Measurements from ENCODE around the gene ZC3HAV1.
"Not testable (repeated sequence)": the region's sequence is repeated elsewhere in the genome, so short reads cannot be mapped to it uniquely, and the experiment has no call there.

ZC3HAV1 gene

DNA sequence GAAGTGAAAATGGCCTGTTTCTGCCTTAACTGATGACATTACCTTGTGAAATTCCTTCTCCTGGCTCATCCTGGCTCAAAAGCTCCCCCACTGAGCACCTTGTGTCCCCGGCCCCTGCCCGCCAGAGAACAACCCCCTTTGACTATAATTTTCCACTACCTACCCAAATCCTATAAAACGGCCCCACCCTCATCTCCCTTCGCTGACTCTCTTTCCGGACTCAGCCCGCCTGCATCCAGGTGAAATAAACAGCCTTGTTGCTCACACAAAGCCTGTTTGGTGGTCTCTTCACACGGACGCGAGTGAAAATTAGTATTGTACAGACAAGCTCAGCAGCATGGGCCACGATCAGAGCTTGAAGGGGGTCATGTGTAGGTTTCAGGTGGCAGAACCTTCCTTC is 16.0 kb downstream of the ZC3HAV1 start:
- H3K27ac ChIP-seq (ENCODE audit: low read depth, low read length); H2AK5ac ChIP-seq (ENCODE audit: low read length): not testable (repeated sequence)

DNA sequence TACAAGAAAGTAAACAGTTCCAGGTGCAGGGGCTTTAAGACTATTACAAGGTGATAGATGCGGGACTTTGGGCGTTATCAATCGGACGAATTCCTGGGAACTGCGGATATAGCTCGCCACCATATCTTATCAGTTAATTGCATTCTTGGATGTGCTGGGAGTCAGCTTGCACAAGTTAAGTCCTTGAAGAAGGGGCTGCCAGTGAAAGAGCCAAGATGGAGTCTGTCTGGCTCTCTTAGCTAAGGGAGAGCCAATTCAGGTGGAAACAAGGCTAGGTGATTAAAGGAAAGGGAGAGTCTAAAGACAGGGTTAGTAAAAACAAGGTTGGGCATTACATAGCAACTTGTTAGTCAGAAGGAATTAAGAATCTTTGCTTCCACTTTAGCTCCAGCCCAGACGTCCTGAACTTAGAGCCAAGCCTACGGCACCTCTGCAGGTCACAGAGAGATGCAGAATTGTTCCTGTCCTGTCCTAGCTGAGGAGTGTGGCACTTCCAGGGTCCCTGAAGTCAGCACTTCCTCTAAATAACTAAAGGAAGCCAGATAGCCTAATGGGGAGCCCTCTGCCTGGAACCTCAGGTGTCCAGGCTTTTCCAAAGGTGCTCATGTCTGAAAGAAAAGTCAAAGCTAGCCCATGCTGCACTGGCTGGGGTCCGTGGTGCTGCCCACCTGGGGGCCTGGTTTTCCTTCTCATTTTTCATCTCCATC is 17.3 kb downstream of the ZC3HAV1 start:
- H3K9me3 ChIP-seq (ENCODE audit: insufficient read depth, low read depth, low read length) = no peaks in the 10 kb centered on the region
- no peak overlapping the region for H3K27ac ChIP-seq (ENCODE audit: low read depth, low read length)
- WGBS (ENCODE audit: extremely low coverage, insufficient coverage, insufficient read length) = no CpG with 5 or more reads among the region's 9 CpGs
- no peak overlapping the region for H3K4me2 ChIP-seq (ENCODE audit: low read length)
- H3K27me3 ChIP-seq (ENCODE audit: insufficient read depth, low read length) = no peaks in the 10 kb centered on the region
- H3K4me3 ChIP-seq (ENCODE audit: low read depth, low read length) = no peak overlapping the region
- no peak for DNase-seq
- H2BK12ac ChIP-seq (ENCODE audit: low read length) = no peak overlapping the region
- no peak overlapping the region for H2AK5ac ChIP-seq (ENCODE audit: low read length)
- H2BK120ac ChIP-seq (ENCODE audit: insufficient read depth, low read length, poor library complexity) = no peak overlapping the region
- no peak overlapping the region for H2AFZ ChIP-seq (ENCODE audit: insufficient read depth, low read length, poor library complexity)
- H3K18ac ChIP-seq (ENCODE audit: low read length) = peak overlapping the region; percentile 18
- peaks cover 2% of the 10 kb centered on the region for H3K79me1 ChIP-seq (ENCODE audit: low read length)
- peaks cover 0 to 2% of the 10 kb centered on the region in 2 experiments for H3K36me3 ChIP-seq (ENCODE audit: control insufficient read depth in 1 of 2, insufficient read depth in 2 of 2, low read length in 2 of 2)
- no peak overlapping the region for H4K12ac ChIP-seq (ENCODE audit: low read depth, low read length)
- H4K8ac ChIP-seq (ENCODE audit: low read depth, low read length) = no peak overlapping the region
- H2BK5ac ChIP-seq (ENCODE audit: low read depth, low read length, poor library complexity) = no peak overlapping the region
- no peaks in the 10 kb centered on the region for H3K79me2 ChIP-seq (ENCODE audit: control insufficient read depth, insufficient read depth, low read length, poor library complexity)
- H3K23ac ChIP-seq (ENCODE audit: low read length) = no peak overlapping the region
- H3K9ac ChIP-seq (ENCODE audit: low read length) = no peak overlapping the region
- peaks cover 0 to 4% of the 10 kb centered on the region in 2 experiments for H3K4me1 ChIP-seq (ENCODE audit: control insufficient read depth in 1 of 2, insufficient read depth in 2 of 2, low read length in 2 of 2)
- H3K14ac ChIP-seq (ENCODE audit: low read length) = no peak overlapping the region
- H3K4ac ChIP-seq (ENCODE audit: low read depth, low read length) = no peak overlapping the region
- no peak overlapping the region for H4K91ac ChIP-seq (ENCODE audit: low read depth, low read length)

More for the DNA sequence above, 16.0 kb downstream of the ZC3HAV1 start:
- H4K91ac ChIP-seq (ENCODE audit: low read depth, low read length); H3K27me3 ChIP-seq (ENCODE audit: insufficient read depth, low read length); H3K23ac ChIP-seq (ENCODE audit: low read length); H2AFZ ChIP-seq (ENCODE audit: insufficient read depth, low read length, poor library complexity); DNase-seq; H3K4me1 ChIP-seq (ENCODE audit: control insufficient read depth in 1 of 2, insufficient read depth in 2 of 2, low read length in 2 of 2); H2BK120ac ChIP-seq (ENCODE audit: insufficient read depth, low read length, poor library complexity); H3K79me2 ChIP-seq (ENCODE audit: control insufficient read depth, insufficient read depth, low read length, poor library complexity); H3K4me2 ChIP-seq (ENCODE audit: low read length); H3K18ac ChIP-seq (ENCODE audit: low read length); H4K12ac ChIP-seq (ENCODE audit: low read depth, low read length); H4K8ac ChIP-seq (ENCODE audit: low read depth, low read length); H2BK12ac ChIP-seq (ENCODE audit: low read length); H3K36me3 ChIP-seq (ENCODE audit: control insufficient read depth in 1 of 2, insufficient read depth in 2 of 2, low read length in 2 of 2); H3K9ac ChIP-seq (ENCODE audit: low read length); H3K14ac ChIP-seq (ENCODE audit: low read length); H3K4ac ChIP-seq (ENCODE audit: low read depth, low read length); H2BK5ac ChIP-seq (ENCODE audit: low read depth, low read length, poor library complexity); H3K9me3 ChIP-seq (ENCODE audit: insufficient read depth, low read depth, low read length); H3K4me3 ChIP-seq (ENCODE audit: low read depth, low read length); H3K79me1 ChIP-seq (ENCODE audit: low read length): not testable (repeated sequence)
- WGBS (ENCODE audit: extremely low coverage, insufficient coverage, insufficient read length) = no CpG with 5 or more reads among the region's 10 CpGs

DNA sequence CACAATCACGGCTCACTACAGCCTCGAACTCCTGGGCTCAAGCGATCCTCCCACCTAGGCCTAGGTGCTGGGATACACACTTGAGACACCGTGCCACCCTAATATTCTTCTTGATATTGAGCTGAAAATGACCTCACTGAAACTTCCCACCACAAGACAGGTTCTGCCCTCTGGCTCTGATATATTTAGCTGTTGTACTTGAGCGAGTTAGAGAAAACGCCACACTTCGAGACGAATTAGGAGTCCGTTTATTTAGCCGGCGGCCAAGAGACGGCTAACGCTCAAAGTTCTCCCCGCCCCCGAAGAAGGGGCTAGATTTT is 17.9 kb downstream of the ZC3HAV1 start:
- peaks cover 2% of the 10 kb centered on the region for H3K79me1 ChIP-seq (ENCODE audit: low read length)
- H3K4me2 ChIP-seq (ENCODE audit: low read length) = no peak overlapping the region
- peaks cover 2 to 3% of the 10 kb centered on the region in 2 experiments for H3K36me3 ChIP-seq (ENCODE audit: control insufficient read depth in 1 of 2, insufficient read depth in 2 of 2, low read length in 2 of 2)
- H3K4me1 ChIP-seq (ENCODE audit: control insufficient read depth in 1 of 2, insufficient read depth in 2 of 2, low read length in 2 of 2) = peaks cover 0 to 4% of the 10 kb centered on the region in 2 experiments
- no peak overlapping the region for H3K9ac ChIP-seq (ENCODE audit: low read length)
- WGBS (ENCODE audit: extremely low coverage, insufficient coverage, insufficient read length) = no CpG with 5 or more reads among the region's 15 CpGs
- no peak overlapping the region for H2BK120ac ChIP-seq (ENCODE audit: insufficient read depth, low read length, poor library complexity)
- H3K14ac ChIP-seq (ENCODE audit: low read length) = no peak overlapping the region
- H4K12ac ChIP-seq (ENCODE audit: low read depth, low read length) = no peak overlapping the region
- H2AFZ ChIP-seq (ENCODE audit: insufficient read depth, low read length, poor library complexity) = no peak overlapping the region
- H4K91ac ChIP-seq (ENCODE audit: low read depth, low read length) = no peak overlapping the region
- H2BK12ac ChIP-seq (ENCODE audit: low read length) = no peak overlapping the region
- H3K4ac ChIP-seq (ENCODE audit: low read depth, low read length) = no peak overlapping the region
- H3K27ac ChIP-seq (ENCODE audit: low read depth, low read length) = no peak overlapping the region
- no peaks in the 10 kb centered on the region for H3K79me2 ChIP-seq (ENCODE audit: control insufficient read depth, insufficient read depth, low read length, poor library complexity)
- no peaks in the 10 kb centered on the region for H3K27me3 ChIP-seq (ENCODE audit: insufficient read depth, low read length)
- no peak overlapping the region for H2BK5ac ChIP-seq (ENCODE audit: low read depth, low read length, poor library complexity)
- H3K4me3 ChIP-seq (ENCODE audit: low read depth, low read length) = no peak overlapping the region
- DNase-seq = no peak
- H3K18ac ChIP-seq (ENCODE audit: low read length) = peak overlapping the region; percentile 49
- no peak overlapping the region for H2AK5ac ChIP-seq (ENCODE audit: low read length)
- no peak overlapping the region for H4K8ac ChIP-seq (ENCODE audit: low read depth, low read length)
- H3K23ac ChIP-seq (ENCODE audit: low read length) = no peak overlapping the region
- no peaks in the 10 kb centered on the region for H3K9me3 ChIP-seq (ENCODE audit: insufficient read depth, low read depth, low read length)

DNA sequence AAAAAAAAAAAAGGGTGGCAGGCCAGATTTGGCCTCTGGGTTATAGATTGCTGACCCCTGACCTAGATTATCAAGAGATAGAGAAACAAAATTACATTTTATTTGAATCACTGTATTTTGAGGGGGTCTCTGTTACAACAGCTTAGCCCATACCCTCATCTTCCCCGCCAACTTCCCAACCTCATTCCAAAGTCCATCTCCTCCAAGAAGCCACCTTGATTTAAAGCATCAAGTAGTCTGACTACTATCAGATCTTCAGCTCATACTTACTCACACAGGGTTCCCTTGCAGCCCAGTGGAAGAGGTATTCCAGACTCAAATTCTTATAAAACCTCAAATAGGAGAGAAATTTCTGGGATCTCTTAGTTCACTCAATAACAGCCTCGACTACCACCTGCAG is 20.4 kb downstream of the ZC3HAV1 start:
- H3K4me3 ChIP-seq (ENCODE audit: low read depth, low read length) = no peak overlapping the region
- no peak overlapping the region for H3K4me2 ChIP-seq (ENCODE audit: low read length)
- no peak overlapping the region for H2AK5ac ChIP-seq (ENCODE audit: low read length)
- H3K27ac ChIP-seq (ENCODE audit: low read depth, low read length) = no peak overlapping the region
- H2BK12ac ChIP-seq (ENCODE audit: low read length) = no peak overlapping the region
- no peak overlapping the region for H4K12ac ChIP-seq (ENCODE audit: low read depth, low read length)
- no peak overlapping the region for H2BK120ac ChIP-seq (ENCODE audit: insufficient read depth, low read length, poor library complexity)
- 100% methylated on average over 1 of the region's 2 CpGs for WGBS (ENCODE audit: extremely low coverage, insufficient coverage, insufficient read length)
- H3K18ac ChIP-seq (ENCODE audit: low read length) = no peak overlapping the region
- H2BK5ac ChIP-seq (ENCODE audit: low read depth, low read length, poor library complexity) = no peak overlapping the region
- H3K79me2 ChIP-seq (ENCODE audit: control insufficient read depth, insufficient read depth, low read length, poor library complexity) = no peaks in the 10 kb centered on the region
- H3K23ac ChIP-seq (ENCODE audit: low read length) = no peak overlapping the region
- no peak overlapping the region for H3K14ac ChIP-seq (ENCODE audit: low read length)
- no peaks in the 10 kb centered on the region for H3K4me1 ChIP-seq (ENCODE audit: control insufficient read depth in 1 of 2, insufficient read depth in 2 of 2, low read length in 2 of 2)
- no peak overlapping the region for H3K9ac ChIP-seq (ENCODE audit: low read length)
- DNase-seq = no peak
- H3K4ac ChIP-seq (ENCODE audit: low read depth, low read length) = no peak overlapping the region
- H3K27me3 ChIP-seq (ENCODE audit: insufficient read depth, low read length) = no peaks in the 10 kb centered on the region
- no peaks in the 10 kb centered on the region for H3K79me1 ChIP-seq (ENCODE audit: low read length)
- H3K36me3 ChIP-seq (ENCODE audit: control insufficient read depth in 1 of 2, insufficient read depth in 2 of 2, low read length in 2 of 2) = peaks cover 2 to 6% of the 10 kb centered on the region in 2 experiments
- H4K91ac ChIP-seq (ENCODE audit: low read depth, low read length) = no peak overlapping the region
- no peak overlapping the region for H2AFZ ChIP-seq (ENCODE audit: insufficient read depth, low read length, poor library complexity)
- no peaks in the 10 kb centered on the region for H3K9me3 ChIP-seq (ENCODE audit: insufficient read depth, low read depth, low read length)
- no peak overlapping the region for H4K8ac ChIP-seq (ENCODE audit: low read depth, low read length)

Measured in trophoblast cell (in vitro differentiated cells and primary cell).